ENCODE results near the gene SH2D3A.

DNA sequence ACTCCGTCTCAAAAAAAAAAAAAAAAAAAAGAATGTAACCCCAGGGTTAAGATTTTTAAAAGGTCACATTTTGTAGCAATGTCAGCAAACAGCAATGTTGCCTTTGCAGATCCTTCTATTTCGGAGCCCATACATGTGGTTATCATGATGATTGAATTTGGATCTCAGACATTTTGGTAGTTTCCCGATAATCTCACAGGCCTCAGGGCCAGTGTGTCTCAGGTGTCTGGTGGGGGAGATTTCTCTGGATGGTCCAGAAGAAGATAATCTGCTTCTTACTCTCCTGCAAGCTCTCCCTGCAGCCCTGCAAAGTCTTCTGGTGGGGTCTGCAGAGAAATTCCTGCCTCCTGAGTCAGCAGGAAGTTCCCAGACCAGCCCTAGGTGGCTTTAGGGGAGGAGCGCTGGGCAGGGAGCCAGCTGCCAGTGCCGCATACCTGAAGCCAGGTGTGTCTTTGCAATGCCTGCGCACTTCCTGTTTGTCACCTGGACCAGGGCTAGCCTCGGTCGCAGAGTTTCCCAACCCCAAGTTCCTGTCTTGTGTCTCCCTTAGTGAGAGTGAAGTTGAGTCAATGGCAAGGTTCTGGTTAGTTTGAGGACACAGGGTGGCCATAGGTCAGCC, 1.4 kb downstream of the SH2D3A start:
- TF ChIP-seq POLR2AphosphoS5 (IDR thresholded peaks at IDR 0.05; ENCODE audit: low read depth) (no peak), EZH2 (IDR thresholded peaks at IDR 0.05; ENCODE audit: low read depth, unreplicated experiment) (no peak), EZH2phosphoT487 (IDR thresholded peaks at IDR 0.05; ENCODE audit: unreplicated experiment) (no peak), REST (IDR thresholded peaks at IDR 0.05; ENCODE audit: unreplicated experiment) (no peak), JUNB (IDR thresholded peaks at IDR 0.05; ENCODE audit: unreplicated experiment) (no peak), CREB1 (CRISPR knock-in tag; IDR thresholded peaks at IDR 0.05; ENCODE audit: low read depth) (0 out of 2 replicates have a peak, but pooled peaks have one; percentile 36)
- TF ChIP-seq, protein P1, sequence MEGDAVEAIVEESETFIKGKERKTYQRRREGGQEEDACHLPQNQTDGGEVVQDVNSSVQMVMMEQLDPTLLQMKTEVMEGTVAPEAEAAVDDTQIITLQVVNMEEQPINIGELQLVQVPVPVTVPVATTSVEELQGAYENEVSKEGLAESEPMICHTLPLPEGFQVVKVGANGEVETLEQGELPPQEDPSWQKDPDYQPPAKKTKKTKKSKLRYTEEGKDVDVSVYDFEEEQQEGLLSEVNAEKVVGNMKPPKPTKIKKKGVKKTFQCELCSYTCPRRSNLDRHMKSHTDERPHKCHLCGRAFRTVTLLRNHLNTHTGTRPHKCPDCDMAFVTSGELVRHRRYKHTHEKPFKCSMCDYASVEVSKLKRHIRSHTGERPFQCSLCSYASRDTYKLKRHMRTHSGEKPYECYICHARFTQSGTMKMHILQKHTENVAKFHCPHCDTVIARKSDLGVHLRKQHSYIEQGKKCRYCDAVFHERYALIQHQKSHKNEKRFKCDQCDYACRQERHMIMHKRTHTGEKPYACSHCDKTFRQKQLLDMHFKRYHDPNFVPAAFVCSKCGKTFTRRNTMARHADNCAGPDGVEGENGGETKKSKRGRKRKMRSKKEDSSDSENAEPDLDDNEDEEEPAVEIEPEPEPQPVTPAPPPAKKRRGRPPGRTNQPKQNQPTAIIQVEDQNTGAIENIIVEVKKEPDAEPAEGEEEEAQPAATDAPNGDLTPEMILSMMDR (conservative IDR thresholded peaks at IDR 0.05; ENCODE audit: low read depth in 2 of 2) = no peak

Data from GM23338 (cell line).